T-cell (primary cell): Measurements from ENCODE around the gene FHOD3. TPM values are rescaled to one million over a fixed set of nuclear protein-coding genes. Genes with fewer than 3 reads are reported as not detected.

Source experiments
- ATAC-seq, 4 experiments: fragments of 200-7000 bp in 3 of 4; fragments of 150-1000 bp in 1 of 4; cut with Tn5 transposase; replicated peaks in 1 of 4; 1 replicate in 3 of 4; 2 replicates in 1 of 4; pipeline ENCODE4 v1.10.0; 2021; ENCODE audit warnings: moderate library complexity in 3 of 4, mild to moderate bottlenecking in 2 of 4, moderate number of reproducible peaks in 1 of 4
- CTCF ChIA-PET, 2 donors: fragments of 300-600 bp; sonication (Branson Sonifier 250); formaldehyde crosslinking; loops; one replicate each; lab custom pipeline; 2022; ENCODE audit warnings: antibody characterized with exemption in 2 of 2; lab: Charles Lee
- POLR2A ChIA-PET, 2 donors: fragments of 300-600 bp; sonication (Branson Sonifier 250); formaldehyde crosslinking; loops; one replicate each; lab custom pipeline; 2022; ENCODE audit warnings: antibody characterized with exemption in 2 of 2; lab: Charles Lee
- DNase-seq, 35 experiments: peaks; one replicate each; pipeline versions ENCODE4 v3.0.0 to v3.0.0-alpha.2; 2013 to 2023
- H3K27ac ChIP-seq: one replicate; pipeline ENCODE4 v1.5.1; 2013; ENCODE audit warnings: low read length
- H3K27me3 ChIP-seq, 2 experiments: replicated peaks in 1 of 2; 1 replicate in 1 of 2; 2 replicates in 1 of 2; pipeline versions ENCODE4 v1.6.1 to v1.7.0; 2013; ENCODE audit warnings: low read length in 1 of 2, mixed read lengths in 1 of 2; ENCODE audit not compliant: control insufficient read depth in 2 of 2, insufficient read depth in 2 of 2; ENCODE audit errors: extremely low read depth in 1 of 2
- H3K36me3 ChIP-seq, 2 donors: 1 replicate in 1 of 2; 2 replicates in 1 of 2; pipeline versions ENCODE4 v1.6.1 to v1.7.0; 2013; ENCODE audit warnings: low read length in 1 of 2; ENCODE audit not compliant: control insufficient read depth in 2 of 2, insufficient read depth in 1 of 2; ENCODE audit errors: extremely low read depth in 1 of 2
- H3K4me1 ChIP-seq, 2 experiments: 1 replicate in 1 of 2; 2 replicates in 1 of 2; pipeline versions ENCODE4 v1.6.1 to v1.7.0; 2013; ENCODE audit warnings: low read length in 2 of 2, mixed read lengths in 1 of 2; ENCODE audit not compliant: insufficient read depth in 2 of 2, control insufficient read depth in 1 of 2; ENCODE audit errors: extremely low read depth in 1 of 2
- H3K4me3 ChIP-seq, 2 donors: 1 replicate in 1 of 2; 2 replicates in 1 of 2; pipeline versions ENCODE4 v1.5.1 to v1.7.0; 2013; ENCODE audit warnings: mild to moderate bottlenecking in 2 of 2, low read length in 1 of 2, moderate library complexity in 1 of 2; ENCODE audit not compliant: control insufficient read depth in 1 of 2; ENCODE audit errors: extremely low read depth in 1 of 2
- H3K9me3 ChIP-seq: 2 replicates; pipeline ENCODE4 v1.7.0; 2013
- H3K27ac Mint-ChIP-seq, 2 donors: one replicate each; pipeline ENCODE4 v1.8.0; 2020 to 2021; ENCODE audit warnings: mild to moderate bottlenecking in 2 of 2, mixed read lengths in 2 of 2
- H3K27me3 Mint-ChIP-seq, 2 donors: one replicate each; pipeline ENCODE4 v1.8.0; 2021 to 2022; ENCODE audit warnings: mixed read lengths in 2 of 2
- H3K36me3 Mint-ChIP-seq: one replicate; pipeline ENCODE4 v1.8.0; 2021; ENCODE audit warnings: mixed read lengths
- H3K4me1 Mint-ChIP-seq, 3 donors: one replicate each; pipeline ENCODE4 v1.8.0; 2020 to 2022; ENCODE audit warnings: mixed read lengths in 3 of 3, mild to moderate bottlenecking in 1 of 3
- H3K4me3 Mint-ChIP-seq, 3 donors: one replicate each; pipeline ENCODE4 v1.8.0; 2020 to 2022; ENCODE audit warnings: mild to moderate bottlenecking in 3 of 3, mixed read lengths in 3 of 3, moderate library complexity in 3 of 3
- H3K9me3 Mint-ChIP-seq, 3 donors: one replicate each; pipeline ENCODE4 v1.8.0; 2020 to 2022; ENCODE audit warnings: mixed read lengths in 3 of 3
- WGBS: methylation state at CpG from one replicate; pipeline ENCODE4 v1.1.5; 2013; ENCODE audit warnings: missing lambda C conversion rate; ENCODE audit not compliant: insufficient coverage; 5-methylcytosine and 5-hydroxymethylcytosine counted together
- total RNA-seq, 35 experiments: library from RNA in 6 of 35; stranded (reverse) in 6 of 35; fragments of 120-200 nt in 1 of 35; gene quantifications; one replicate each; pipeline versions ENCODE4 v1.2.1 to v1.2.4 and lab custom pipeline; 2013 to 2026

FHOD3 gene
- total RNA-seq, 5 donors from 2014 or later (not counting 1 experiment from before 2014, with no cell fraction given), result 0.06 TPM; not detected in 4

GRCh38 chr18:36509646-36510197 lies 212.2 kb downstream of the FHOD3 start:
- Histone ChIP-seq H3K36me3 (no peaks in the 10 kb centered on the region), H3K27ac (no peak overlapping the region), H3K4me1 (no peaks in the 10 kb centered on the region), H3K27me3 (no peaks in the 10 kb centered on the region), H3K4me3 (no peak overlapping the region), H3K9me3 (no peaks in the 10 kb centered on the region)
- Mint-ChIP-seq H3K36me3 (no peaks in the 10 kb centered on the region), H3K4me3 (no peak overlapping the region), H3K27ac (no peak overlapping the region), H3K9me3 (no peaks in the 10 kb centered on the region), H3K27me3 (peaks cover 9 to 13% of the 10 kb centered on the region in 2 donors), H3K4me1 (no peaks in the 10 kb centered on the region)
- DNase-seq (no peak), ATAC-seq (no peak)
- ChIA-PET POLR2A (no interaction called here), CTCF (interaction anchor here in 1 of 2 donors (0.6 kb wide), 1 partner anchor 39 kb away, joined by 4 read pairs; no protein-coding TSS in a partner anchor)
- 80% methylated on average over 3 of the region's 9 CpGs for WGBS

GRCh38 chr18:36511791-36512352 lies 214.4 kb downstream of the FHOD3 start:
- no peak for DNase-seq
- WGBS, result 75% methylated on average over 4 of the region's 5 CpGs
- H3K27ac ChIP-seq, result no peak overlapping the region
- POLR2A ChIA-PET, result no interaction called here
- H3K36me3 ChIP-seq, result no peaks in the 10 kb centered on the region
- ATAC-seq, result no peak
- H3K4me3 Mint-ChIP-seq, result no peak overlapping the region
- no peaks in the 10 kb centered on the region for H3K36me3 Mint-ChIP-seq
- H3K4me1 Mint-ChIP-seq, result no peaks in the 10 kb centered on the region
- H3K9me3 ChIP-seq, result no peaks in the 10 kb centered on the region
- H3K4me1 ChIP-seq, result no peaks in the 10 kb centered on the region
- no peak overlapping the region for H3K4me3 ChIP-seq
- H3K27me3 ChIP-seq, result no peaks in the 10 kb centered on the region
- H3K9me3 Mint-ChIP-seq, result no peaks in the 10 kb centered on the region
- H3K27me3 Mint-ChIP-seq, result peaks cover 10 to 17% of the 10 kb centered on the region in 2 donors
- no peak overlapping the region for H3K27ac Mint-ChIP-seq
- CTCF ChIA-PET, result no interaction called here

- no peak overlapping the region for H3K4me3 Mint-ChIP-seq
- ChIA-PET POLR2A (no interaction called here), CTCF (no interaction called here)
- no peak overlapping the region for H3K27ac ChIP-seq
- H3K27me3 ChIP-seq, result peaks cover 0 to under 1% of the 10 kb centered on the region in 2 experiments
- ATAC-seq (no peak), DNase-seq (no peak)
- no peaks in the 10 kb centered on the region for H3K36me3 Mint-ChIP-seq
- no peak overlapping the region for H3K27ac Mint-ChIP-seq
- 100% methylated on average over 1 of the region's 5 CpGs for WGBS
- no peaks in the 10 kb centered on the region for H3K4me1 ChIP-seq
- no peaks in the 10 kb centered on the region for H3K36me3 ChIP-seq
- no peaks in the 10 kb centered on the region for H3K9me3 Mint-ChIP-seq
- peaks cover 8 to 14% of the 10 kb centered on the region in 2 donors for H3K27me3 Mint-ChIP-seq
- H3K4me3 ChIP-seq, result no peak overlapping the region
- H3K4me1 Mint-ChIP-seq, result no peaks in the 10 kb centered on the region
- no peaks in the 10 kb centered on the region for H3K9me3 ChIP-seq
These were observed 216.0 kb downstream of the FHOD3 start for GRCh38 chr18:36513556-36513955.

GRCh38 chr18:36514778-36515177 lies 217.3 kb downstream of the FHOD3 start:
- H3K36me3 Mint-ChIP-seq, result no peaks in the 10 kb centered on the region
- DNase-seq (no peak), ATAC-seq (no peak)
- Histone ChIP-seq H3K27ac (no peak overlapping the region), H3K27me3 (peaks cover 0 to 9% of the 10 kb centered on the region in 2 experiments), H3K9me3 (no peaks in the 10 kb centered on the region), H3K4me1 (no peaks in the 10 kb centered on the region), H3K4me3 (no peak overlapping the region), H3K36me3 (no peaks in the 10 kb centered on the region)
- H3K9me3 Mint-ChIP-seq, result no peaks in the 10 kb centered on the region
- no peak overlapping the region for H3K27ac Mint-ChIP-seq
- POLR2A ChIA-PET, result no interaction called here
- CTCF ChIA-PET, result no interaction called here
- no peaks in the 10 kb centered on the region for H3K4me1 Mint-ChIP-seq
- WGBS, result 70% methylated on average over 3 of the region's 6 CpGs
- peaks cover 8 to 17% of the 10 kb centered on the region in 2 donors for H3K27me3 Mint-ChIP-seq
- H3K4me3 Mint-ChIP-seq, result no peak overlapping the region

- ATAC-seq (no peak), DNase-seq (no peak)
- no peak overlapping the region for H3K27ac Mint-ChIP-seq
- ChIA-PET POLR2A (no interaction called here), CTCF (no interaction called here)
- Histone ChIP-seq H3K4me3 (no peak overlapping the region), H3K4me1 (no peaks in the 10 kb centered on the region), H3K27ac (no peak overlapping the region), H3K36me3 (no peaks in the 10 kb centered on the region), H3K27me3 (peaks cover 0 to 9% of the 10 kb centered on the region in 2 experiments), H3K9me3 (no peaks in the 10 kb centered on the region)
- no peaks in the 10 kb centered on the region for H3K4me1 Mint-ChIP-seq
- WGBS, result 51% methylated on average over 8 of the region's 8 CpGs
- H3K9me3 Mint-ChIP-seq, result no peaks in the 10 kb centered on the region
- no peak overlapping the region for H3K4me3 Mint-ChIP-seq
- H3K36me3 Mint-ChIP-seq, result no peaks in the 10 kb centered on the region
- peaks cover 8 to 20% of the 10 kb centered on the region in 2 donors for H3K27me3 Mint-ChIP-seq
These were observed 218.7 kb downstream of the FHOD3 start for GRCh38 chr18:36516258-36516657.

- H3K4me1 Mint-ChIP-seq, result no peaks in the 10 kb centered on the region
- ATAC-seq, result no peak
- H3K27ac ChIP-seq, result no peak overlapping the region
- no peaks in the 10 kb centered on the region for H3K36me3 Mint-ChIP-seq
- H3K4me1 ChIP-seq, result no peaks in the 10 kb centered on the region
- no peak overlapping the region for H3K4me3 Mint-ChIP-seq
- H3K27me3 ChIP-seq, result peaks cover 0 to 13% of the 10 kb centered on the region in 2 experiments
- H3K36me3 ChIP-seq, result no peaks in the 10 kb centered on the region
- ChIA-PET CTCF (no interaction called here), POLR2A (no interaction called here)
- no peak for DNase-seq
- no peak overlapping the region for H3K27ac Mint-ChIP-seq
- H3K9me3 ChIP-seq, result no peaks in the 10 kb centered on the region
- WGBS, result no CpG with 5 or more reads among the region's 2 CpGs
- peaks cover 8 to 24% of the 10 kb centered on the region in 2 donors for H3K27me3 Mint-ChIP-seq
- H3K4me3 ChIP-seq, result no peak overlapping the region
- H3K9me3 Mint-ChIP-seq, result no peaks in the 10 kb centered on the region
These were observed 219.2 kb downstream of the FHOD3 start for GRCh38 chr18:36516726-36517125.
